Activated T-cell treated with anti-CD3 and anti-CD28 coated beads, Interleukin-2, amount 50 U/mL, for 1 hour (primary cell): Measurements from ENCODE around the gene MRPL30.
"Not testable (repeated sequence)": the region's sequence is repeated elsewhere in the genome, so short reads cannot be mapped to it uniquely, and the experiment has no call there.

ENCODE experiments used
- DNase-seq: peaks from one replicate; pipeline ENCODE4 v3.0.0-alpha.2; 2020

The MRPL30 gene

GRCh38 chr2:99180755-99181623, at the start of gene MRPL30, which contains the start of gene MITD1:
Gene MRPL30, plus strand, starts transcription at chr2:99181184. Its CDS starts 5,020 bp downstream, at chr2:99186204.
Gene MITD1, minus strand, starts transcription at chr2:99181058. Its CDS starts 77 bp downstream, at chr2:99180981.
- peak; percentile 89 for DNase-seq

DNA sequence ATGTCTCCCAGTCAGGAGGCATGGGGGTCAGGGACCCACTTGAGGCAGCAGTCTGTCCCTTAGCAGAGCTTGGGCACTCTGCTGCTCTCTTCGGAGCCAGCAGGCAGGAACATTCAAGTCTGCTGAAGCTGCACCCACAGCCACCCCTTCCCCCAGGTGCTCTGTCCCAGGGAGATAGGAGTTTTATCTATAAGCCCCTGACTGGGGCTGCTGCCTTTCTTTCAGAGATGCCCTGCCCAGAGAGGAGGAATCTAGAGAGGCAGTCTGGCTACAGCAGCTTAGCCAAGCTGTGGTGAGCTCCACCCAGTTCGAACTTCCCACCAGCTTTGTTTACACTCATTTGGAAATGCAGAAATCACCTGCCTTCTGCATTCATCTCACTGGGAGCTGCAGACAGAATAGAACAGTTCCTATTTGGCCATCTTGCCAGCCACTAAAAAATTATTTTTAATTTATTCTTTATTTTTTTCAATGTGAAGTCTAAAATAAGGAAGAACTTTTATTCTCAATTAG, 45.9 kb upstream of the MRPL30 start:
- DNase-seq, result not testable (repeated sequence)

- no peak for DNase-seq
Measured at GRCh38 chr2:99139003-99139402, 42.0 kb upstream of the MRPL30 start.

- DNase-seq, result no peak
Measured at GRCh38 chr2:99140056-99140859, 40.7 kb upstream of the MRPL30 start.

DNA sequence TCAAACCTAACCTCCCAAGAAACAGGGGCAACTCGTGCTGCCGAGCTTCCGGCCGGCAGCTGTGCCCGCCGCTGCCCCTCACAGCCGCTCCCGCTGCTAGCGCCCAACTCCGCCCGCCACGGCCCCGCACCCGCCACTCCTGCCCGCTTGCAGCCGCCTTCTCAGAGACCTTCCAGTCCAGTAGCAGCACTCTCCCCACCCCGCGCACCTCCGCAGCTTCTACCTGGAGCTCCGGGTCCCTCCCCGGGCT, 40.2 kb upstream of the MRPL30 start:
- DNase-seq, result no peak

DNA sequence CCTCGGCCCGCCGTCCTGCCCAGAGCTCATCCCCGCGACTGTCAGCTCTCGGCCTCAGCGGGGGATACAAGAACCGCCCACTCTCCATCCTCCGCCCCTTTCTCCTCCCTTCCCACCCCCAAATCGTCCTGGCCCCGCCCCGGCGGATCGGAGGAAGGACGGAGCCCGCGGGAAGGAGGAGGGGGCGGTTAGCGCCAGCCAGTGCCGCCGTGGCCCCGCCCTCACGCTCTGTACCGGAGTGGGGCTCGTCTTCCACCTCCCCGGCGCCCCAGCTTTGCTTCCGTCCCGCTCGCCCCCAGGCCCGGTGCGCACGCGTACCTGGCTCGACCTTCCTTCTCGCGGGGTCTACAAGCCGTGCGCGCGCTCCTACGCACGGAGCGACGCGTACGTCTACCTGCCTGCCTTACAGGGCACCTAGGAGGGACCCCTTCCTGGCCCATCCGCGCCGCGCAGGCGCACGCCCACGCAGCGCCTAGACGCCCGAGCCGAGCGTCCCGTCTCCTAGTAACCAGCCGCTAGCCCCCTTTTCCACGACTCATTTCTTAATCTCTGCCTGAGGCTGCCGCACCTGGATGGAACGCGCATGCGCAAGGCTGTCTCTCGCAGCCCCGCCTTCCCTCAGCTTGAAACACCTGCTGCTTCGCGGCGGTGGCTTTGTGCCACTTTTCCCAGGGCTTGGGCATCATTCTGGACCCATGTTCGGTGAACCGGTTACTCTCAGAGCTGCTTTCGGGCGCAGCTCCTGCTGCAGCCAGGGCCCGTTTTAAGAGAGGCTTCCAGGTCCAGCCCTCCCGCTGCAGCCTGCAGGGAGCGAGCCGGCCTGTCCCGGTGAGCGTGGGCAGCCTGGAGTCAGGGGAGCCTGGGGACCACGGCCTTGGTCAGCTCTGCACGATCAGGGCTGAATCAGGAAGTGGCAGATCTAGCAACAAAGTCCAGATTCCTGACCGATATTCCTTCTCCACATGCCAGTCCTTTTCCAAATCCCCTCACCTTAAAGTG, 39.6 kb upstream of the MRPL30 start, which contains the start of gene C2orf15:
TSS of gene C2orf15 (plus strand) at position 598 of the 999 bp plus-strand sequence. CDS start 8,852 bp downstream, outside the sequence.
- peak; percentile 98 for DNase-seq

DNA sequence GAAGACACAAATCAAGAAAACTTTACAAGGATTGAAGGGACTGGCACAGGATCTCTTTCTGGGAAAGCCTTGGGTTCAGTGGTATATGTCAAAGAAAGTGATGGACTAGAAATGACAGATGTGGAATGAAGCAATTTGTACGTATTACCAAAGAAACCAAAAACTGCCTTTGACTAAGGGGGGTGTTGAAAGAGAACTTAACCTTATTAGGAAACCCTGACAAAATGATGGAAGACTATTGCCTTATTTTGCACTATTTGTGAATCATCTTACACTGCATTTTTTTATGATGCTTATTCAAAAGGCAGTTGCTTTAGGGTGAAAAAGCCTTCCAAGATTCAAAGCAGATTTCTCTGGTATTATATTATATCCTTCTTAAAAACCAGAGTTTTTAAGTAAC, 30.3 kb upstream of the MRPL30 start:
- DNase-seq, result no peak

- DNase-seq, result no peak
Measured at GRCh38 chr2:99152199-99152895, 28.6 kb upstream of the MRPL30 start.

- no peak for DNase-seq
Measured at GRCh38 chr2:99153921-99154604, 26.9 kb upstream of the MRPL30 start.

- peak; percentile 90 for DNase-seq
Measured at GRCh38 chr2:99154643-99155536, 26.1 kb upstream of the MRPL30 start, which contains the start of the genes LIPT1 and TSGA10. Gene LIPT1, plus strand, starts transcription at chr2:99154967. Its CDS starts 6,991 bp downstream, at chr2:99161958. Gene TSGA10, minus strand, starts transcription at chr2:99154942. Its CDS starts 45,503 bp downstream, at chr2:99109439.

- DNase-seq, result no peak
Measured at GRCh38 chr2:99156891-99157290, 24.1 kb upstream of the MRPL30 start.

GRCh38 chr2:99158599-99158998, 22.4 kb upstream of the MRPL30 start:
- DNase-seq, result no peak

- no peak for DNase-seq
Measured at GRCh38 chr2:99159594-99159993, 21.4 kb upstream of the MRPL30 start.

- no peak for DNase-seq
Measured at GRCh38 chr2:99166218-99166617, 14.8 kb upstream of the MRPL30 start.

DNA sequence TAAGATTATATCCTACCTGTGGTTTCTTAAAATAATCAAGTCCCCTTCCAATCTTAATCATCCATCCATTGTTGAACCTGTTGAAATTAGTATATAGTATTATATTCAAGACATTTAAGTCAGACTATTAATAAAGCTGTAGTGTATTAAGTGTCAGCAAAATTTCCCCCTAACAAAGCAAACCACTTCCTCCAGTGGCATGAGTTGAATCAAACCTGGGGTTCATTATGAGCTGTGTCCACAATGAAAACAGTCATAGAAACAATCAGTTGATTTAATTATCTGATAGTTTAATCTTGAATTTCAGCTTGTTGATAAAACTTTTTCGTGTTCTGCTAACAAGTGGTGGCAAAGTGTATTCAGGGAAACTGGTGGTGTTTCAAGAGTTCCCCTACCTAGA, 11.4 kb upstream of the MRPL30 start:
- no peak for DNase-seq

DNA sequence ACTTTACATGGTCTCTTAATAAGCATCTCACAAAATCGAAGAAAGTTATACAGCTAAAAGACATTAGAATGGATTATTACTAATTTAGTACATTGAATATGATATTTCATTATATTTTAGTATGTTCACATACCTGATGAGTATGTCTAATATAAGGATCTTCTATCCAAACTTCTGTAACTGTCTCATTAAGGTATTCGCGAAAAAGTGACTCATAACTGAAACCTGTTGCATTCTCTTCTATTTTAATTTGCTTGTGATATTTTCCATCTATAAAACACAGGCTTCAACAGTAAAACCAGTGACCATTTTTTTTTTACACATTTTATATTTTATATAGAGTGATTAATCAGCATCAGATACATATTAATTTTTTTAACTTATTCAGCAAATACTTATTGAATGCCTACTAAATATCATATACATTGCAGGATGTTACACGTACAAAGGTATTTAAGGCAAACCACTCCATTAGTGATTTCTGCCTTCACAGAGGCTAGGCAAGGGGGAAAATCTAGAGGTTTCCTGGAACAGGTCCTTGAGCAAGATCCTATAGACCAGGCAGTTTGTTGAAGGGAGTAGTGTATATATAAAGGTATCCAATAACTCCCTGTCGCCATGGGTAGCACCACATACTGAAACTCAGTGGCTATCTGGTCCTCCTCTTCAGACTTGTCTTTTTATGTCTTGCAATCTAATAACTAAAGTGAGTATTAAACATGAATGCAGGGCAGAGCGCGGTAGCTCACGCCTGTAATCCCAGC, 9.4 kb upstream of the MRPL30 start:
- no peak for DNase-seq

GRCh38 chr2:99181624-99182000, 628 bp downstream of the MRPL30 start:
- no peak for DNase-seq

DNA sequence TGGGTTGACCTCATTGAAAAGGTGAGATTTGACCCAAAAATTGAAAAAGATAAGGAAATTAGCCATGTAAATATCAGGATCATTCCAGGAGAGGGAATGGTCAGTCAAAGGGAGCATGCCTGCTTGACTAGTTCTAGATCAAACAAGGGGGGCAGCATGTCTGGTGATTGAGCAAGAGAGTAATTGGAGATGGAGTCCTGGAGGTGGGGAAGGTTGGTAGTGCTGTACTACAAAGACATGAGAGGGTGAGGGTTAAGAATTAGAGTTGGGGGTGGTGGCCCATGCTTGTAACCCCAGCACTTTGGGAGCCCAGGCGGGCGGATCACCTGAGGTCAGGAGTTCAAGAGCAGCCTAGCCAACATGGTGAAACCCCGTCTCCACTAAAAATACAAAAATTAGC, 2.0 kb downstream of the MRPL30 start:
- DNase-seq, result no peak

GRCh38 chr2:99184811-99185210, 3.8 kb downstream of the MRPL30 start:
- no peak for DNase-seq
